HepG2 (cell line): Measurements from ENCODE around the gene SH2D2A.

ENCODE experiments used
- KDM5B ChIP-seq: sonication (generic); formaldehyde crosslinking; IDR thresholded peaks from 2 replicates; pipeline ENCODE4 v1.4.0; 2020; ENCODE audit warnings: missing genetic modification reagents, mild to moderate bottlenecking, borderline replicate concordance
- KLF6 ChIP-seq: IDR thresholded peaks from 2 replicates; pipeline ENCODE4 v1.8.0; 2016; ENCODE audit warnings: missing biosample characterization, missing genetic modification reagents
- MXI1 ChIP-seq: IDR thresholded peaks from 3 replicates; pipeline ENCODE4 v1.6.1; 2012; ENCODE audit warnings: low read depth, low read length, inconsistent platforms, borderline replicate concordance
- ZNF572 ChIP-seq: sonication (generic); formaldehyde crosslinking; IDR thresholded peaks from 2 replicates; pipeline ENCODE4 v1.5.1; 2020; ENCODE audit warnings: mild to moderate bottlenecking, missing genetic modification reagents
- TF ChIP-seq, protein P1 (sequence below), 2 experiments: IDR thresholded peaks; 2 replicates each; pipeline ENCODE4 v1.6.1; 2011 to 2012; ENCODE audit warnings: low read length in 2 of 2, borderline replicate concordance in 1 of 2, low read depth in 1 of 2, mild to moderate bottlenecking in 1 of 2, moderate library complexity in 1 of 2

DNA sequence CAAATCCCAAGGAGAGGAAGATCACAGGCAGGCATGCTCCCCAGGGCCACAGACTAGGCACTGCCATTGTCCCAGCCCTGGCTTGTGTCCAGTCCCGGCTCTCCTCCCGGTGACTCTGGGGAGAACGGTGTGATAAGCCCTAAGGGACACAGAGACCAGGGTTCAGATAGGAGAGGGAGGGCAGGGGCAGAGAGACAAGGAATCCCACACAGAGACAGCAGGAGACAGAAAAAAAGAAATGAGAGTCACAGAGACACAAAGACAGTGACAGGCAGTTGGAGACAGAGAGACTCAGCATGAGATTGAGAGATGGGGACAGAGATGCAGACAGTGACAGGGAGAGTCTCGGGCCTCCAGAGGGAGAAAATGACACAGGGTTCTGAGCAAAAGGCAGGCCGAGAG, 41.9 kb upstream of the SH2D2A start:
- TF ChIP-seq ZNF572 (CRISPR knock-in tag) (no peak), KDM5B (CRISPR knock-in tag) (no peak), KLF6 (no peak), MXI1 (no peak)
- TF ChIP-seq, protein P1, sequence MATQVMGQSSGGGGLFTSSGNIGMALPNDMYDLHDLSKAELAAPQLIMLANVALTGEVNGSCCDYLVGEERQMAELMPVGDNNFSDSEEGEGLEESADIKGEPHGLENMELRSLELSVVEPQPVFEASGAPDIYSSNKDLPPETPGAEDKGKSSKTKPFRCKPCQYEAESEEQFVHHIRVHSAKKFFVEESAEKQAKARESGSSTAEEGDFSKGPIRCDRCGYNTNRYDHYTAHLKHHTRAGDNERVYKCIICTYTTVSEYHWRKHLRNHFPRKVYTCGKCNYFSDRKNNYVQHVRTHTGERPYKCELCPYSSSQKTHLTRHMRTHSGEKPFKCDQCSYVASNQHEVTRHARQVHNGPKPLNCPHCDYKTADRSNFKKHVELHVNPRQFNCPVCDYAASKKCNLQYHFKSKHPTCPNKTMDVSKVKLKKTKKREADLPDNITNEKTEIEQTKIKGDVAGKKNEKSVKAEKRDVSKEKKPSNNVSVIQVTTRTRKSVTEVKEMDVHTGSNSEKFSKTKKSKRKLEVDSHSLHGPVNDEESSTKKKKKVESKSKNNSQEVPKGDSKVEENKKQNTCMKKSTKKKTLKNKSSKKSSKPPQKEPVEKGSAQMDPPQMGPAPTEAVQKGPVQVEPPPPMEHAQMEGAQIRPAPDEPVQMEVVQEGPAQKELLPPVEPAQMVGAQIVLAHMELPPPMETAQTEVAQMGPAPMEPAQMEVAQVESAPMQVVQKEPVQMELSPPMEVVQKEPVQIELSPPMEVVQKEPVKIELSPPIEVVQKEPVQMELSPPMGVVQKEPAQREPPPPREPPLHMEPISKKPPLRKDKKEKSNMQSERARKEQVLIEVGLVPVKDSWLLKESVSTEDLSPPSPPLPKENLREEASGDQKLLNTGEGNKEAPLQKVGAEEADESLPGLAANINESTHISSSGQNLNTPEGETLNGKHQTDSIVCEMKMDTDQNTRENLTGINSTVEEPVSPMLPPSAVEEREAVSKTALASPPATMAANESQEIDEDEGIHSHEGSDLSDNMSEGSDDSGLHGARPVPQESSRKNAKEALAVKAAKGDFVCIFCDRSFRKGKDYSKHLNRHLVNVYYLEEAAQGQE (IDR thresholded peaks at IDR 0.05; ENCODE audit: borderline replicate concordance in 1 of 2, low read depth in 1 of 2, low read length in 2 of 2): no peak
